Activated naive CD4-positive, alpha-beta T cell treated with anti-CD3 and anti-CD28 coated beads, Interleukin-2, amount 10 ng/mL, durations not matched to agents 7 days and 5 days (primary cell): ENCODE results near the gene IL17C.

ENCODE experiments used
- CTCF ChIA-PET: fragments of 350-600 bp; sonication (Branson Sonifier 250); formaldehyde crosslinking; loops from one replicate; lab custom pipeline; 2021; ENCODE audit warnings: antibody characterized with exemption; lab: Charles Lee
- DNase-seq: peaks from one replicate; pipeline ENCODE4 v3.0.0-alpha.2; 2020
- H3K27ac Mint-ChIP-seq: one replicate; pipeline ENCODE4 v1.8.0; 2021; ENCODE audit warnings: mild to moderate bottlenecking, moderate library complexity, mixed read lengths
- H3K27me3 Mint-ChIP-seq: one replicate; pipeline ENCODE4 v1.8.0; 2021; ENCODE audit warnings: mild to moderate bottlenecking, mixed read lengths
- H3K36me3 Mint-ChIP-seq: one replicate; pipeline ENCODE4 v1.8.0; 2021; ENCODE audit warnings: mixed read lengths
- H3K4me1 Mint-ChIP-seq: one replicate; pipeline ENCODE4 v1.8.0; 2021; ENCODE audit warnings: mixed read lengths
- H3K4me3 Mint-ChIP-seq: one replicate; pipeline ENCODE4 v1.8.0; 2021; ENCODE audit warnings: mild to moderate bottlenecking, moderate library complexity, mixed read lengths
- H3K9me3 Mint-ChIP-seq: one replicate; pipeline ENCODE4 v1.8.0; 2021; ENCODE audit warnings: mixed read lengths

Gene IL17C, protein sequence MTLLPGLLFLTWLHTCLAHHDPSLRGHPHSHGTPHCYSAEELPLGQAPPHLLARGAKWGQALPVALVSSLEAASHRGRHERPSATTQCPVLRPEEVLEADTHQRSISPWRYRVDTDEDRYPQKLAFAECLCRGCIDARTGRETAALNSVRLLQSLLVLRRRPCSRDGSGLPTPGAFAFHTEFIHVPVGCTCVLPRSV

DNA sequence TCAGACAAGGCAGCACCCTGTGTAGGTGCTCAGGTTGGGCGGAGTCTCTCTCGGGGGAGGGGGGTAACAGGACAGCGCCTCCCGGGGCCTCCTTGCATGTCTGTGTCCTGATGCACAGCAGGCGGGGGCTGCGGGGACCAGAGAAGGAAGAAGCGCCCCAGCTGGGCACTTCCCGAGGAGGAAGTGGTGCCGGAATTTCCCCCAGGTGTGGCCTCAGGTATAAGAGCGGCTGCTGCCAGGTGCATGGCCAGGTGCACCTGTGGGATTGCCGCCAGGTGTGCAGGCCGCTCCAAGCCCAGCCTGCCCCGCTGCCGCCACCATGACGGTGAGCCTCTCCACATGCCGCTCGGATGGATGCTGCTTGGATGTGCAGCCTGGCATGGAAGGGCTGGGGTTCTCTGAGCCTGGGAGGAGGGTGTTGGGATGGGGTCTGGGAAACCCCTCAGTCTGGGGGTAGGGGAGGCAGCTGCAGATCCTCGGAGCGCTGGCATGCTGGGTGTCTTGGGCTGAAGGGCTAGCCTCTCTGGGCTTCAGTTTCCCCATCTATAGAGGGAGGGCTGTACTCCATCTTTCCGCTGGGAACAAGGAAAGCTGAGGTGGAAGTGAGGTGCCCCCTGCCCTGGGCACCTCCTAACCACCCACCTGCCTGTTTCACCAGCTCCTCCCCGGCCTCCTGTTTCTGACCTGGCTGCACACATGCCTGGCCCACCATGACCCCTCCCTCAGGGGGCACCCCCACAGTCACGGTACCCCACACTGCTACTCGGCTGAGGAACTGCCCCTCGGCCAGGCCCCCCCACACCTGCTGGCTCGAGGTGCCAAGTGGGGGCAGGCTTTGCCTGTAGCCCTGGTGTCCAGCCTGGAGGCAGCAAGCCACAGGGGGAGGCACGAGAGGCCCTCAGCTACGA, at the start of gene IL17C:
Gene IL17C (plus strand): TSS at position 250 of the 908 bp plus-strand sequence. CDS start 70 bp downstream, at position 320.
- Mint-ChIP-seq H3K36me3 (peaks cover 11% of the 10 kb centered on the region), H3K4me3 (no peak within 1 kb of the TSS), H3K4me1 (peaks cover 54% of the 10 kb centered on the region), H3K27me3 (peaks cover 72% of the 10 kb centered on the region), H3K9me3 (peaks cover 1% of the 10 kb centered on the region), H3K27ac (peak within 1 kb of the TSS; percentile 78)
- CTCF ChIA-PET: no interaction called here
- DNase-seq: peak; percentile 48

DNA sequence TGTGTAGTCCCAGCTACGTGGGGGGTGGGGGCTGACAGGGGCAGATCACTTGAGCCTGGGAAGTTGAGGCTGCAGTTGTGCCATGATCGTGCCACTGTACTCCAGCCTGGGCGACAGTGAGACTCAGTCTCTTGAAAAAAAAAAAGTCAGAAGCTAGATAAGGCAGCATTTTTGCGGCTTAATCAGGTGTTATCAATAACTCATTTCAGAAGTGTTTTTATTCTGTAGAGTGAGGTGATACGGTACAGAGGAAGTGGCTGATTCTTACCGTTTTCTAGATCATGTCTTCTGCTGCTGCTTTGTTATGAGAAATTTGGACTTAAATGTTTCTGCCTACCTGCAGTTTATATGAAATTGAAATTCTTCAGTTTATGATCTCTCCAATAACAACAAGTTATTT, 49.6 kb upstream of the IL17C start:
- peaks cover 47% of the 10 kb centered on the region for H3K36me3 Mint-ChIP-seq
- no peak for DNase-seq
- H3K4me1 Mint-ChIP-seq: peaks cover 19% of the 10 kb centered on the region
- no peaks in the 10 kb centered on the region for H3K27me3 Mint-ChIP-seq
- no peak overlapping the region for H3K4me3 Mint-ChIP-seq
- H3K27ac Mint-ChIP-seq: peak overlapping the region; percentile 75
- CTCF ChIA-PET: interaction anchor here (0.6 kb wide), 1 partner anchor 578 kb away, joined by 4 read pairs; no protein-coding TSS in a partner anchor
- no peaks in the 10 kb centered on the region for H3K9me3 Mint-ChIP-seq

- peaks cover 48% of the 10 kb centered on the region for H3K36me3 Mint-ChIP-seq
Observed at GRCh38 chr16:88589441-88589840, 48.9 kb upstream of the IL17C start.

GRCh38 chr16:88591577-88592021, 46.8 kb upstream of the IL17C start:
- no peak overlapping the region for H3K27ac Mint-ChIP-seq
- H3K4me1 Mint-ChIP-seq: peaks cover 16% of the 10 kb centered on the region
- H3K27me3 Mint-ChIP-seq: no peaks in the 10 kb centered on the region
- H3K36me3 Mint-ChIP-seq: peaks cover 47% of the 10 kb centered on the region
- DNase-seq: no peak
- H3K9me3 Mint-ChIP-seq: no peaks in the 10 kb centered on the region
- H3K4me3 Mint-ChIP-seq: no peak overlapping the region
- CTCF ChIA-PET: no interaction called here

More at GRCh38 chr16:88589441-88589840, 48.9 kb upstream of the IL17C start:
- no peaks in the 10 kb centered on the region for H3K9me3 Mint-ChIP-seq
- H3K27ac Mint-ChIP-seq: peak overlapping the region; percentile 44
- peaks cover 19% of the 10 kb centered on the region for H3K4me1 Mint-ChIP-seq
- no peak overlapping the region for H3K4me3 Mint-ChIP-seq
- no peaks in the 10 kb centered on the region for H3K27me3 Mint-ChIP-seq
- DNase-seq: no peak
- CTCF ChIA-PET: no interaction called here

GRCh38 chr16:88593061-88593460, 45.3 kb upstream of the IL17C start:
- no peak for DNase-seq
- Mint-ChIP-seq H3K9me3 (no peaks in the 10 kb centered on the region), H3K36me3 (peaks cover 33% of the 10 kb centered on the region), H3K4me3 (no peak overlapping the region), H3K4me1 (peaks cover 12% of the 10 kb centered on the region), H3K27ac (peak overlapping the region; percentile 10), H3K27me3 (no peaks in the 10 kb centered on the region)
- CTCF ChIA-PET: no interaction called here

- DNase-seq: no peak
- peaks cover 8% of the 10 kb centered on the region for H3K4me1 Mint-ChIP-seq
- H3K9me3 Mint-ChIP-seq: no peaks in the 10 kb centered on the region
- H3K27ac Mint-ChIP-seq: peak overlapping the region; percentile 10
- no peak overlapping the region for H3K4me3 Mint-ChIP-seq
- H3K27me3 Mint-ChIP-seq: no peaks in the 10 kb centered on the region
- CTCF ChIA-PET: no interaction called here
- H3K36me3 Mint-ChIP-seq: peaks cover 29% of the 10 kb centered on the region
Observed at GRCh38 chr16:88593489-88593888, 44.9 kb upstream of the IL17C start.

DNA sequence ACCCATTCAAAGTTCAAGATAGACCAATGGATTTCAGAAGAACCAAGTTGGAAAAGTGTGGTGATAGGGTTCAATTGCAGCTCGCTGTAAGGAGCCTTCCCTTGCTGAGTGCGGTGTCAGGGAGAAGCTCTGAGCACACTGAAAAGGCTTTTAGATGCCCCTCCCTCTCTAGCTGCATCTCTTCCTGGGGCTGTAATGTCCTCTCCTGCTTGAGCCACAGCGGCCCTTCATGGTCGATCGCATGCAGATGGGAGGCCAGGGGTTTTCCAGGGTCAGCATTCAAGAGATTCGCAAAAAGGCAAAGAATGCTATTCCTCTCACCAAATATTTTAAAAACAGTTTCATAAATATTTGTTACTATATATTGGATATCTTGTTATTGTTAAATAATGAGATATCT, 44.5 kb upstream of the IL17C start:
- Mint-ChIP-seq H3K27ac (no peak overlapping the region), H3K36me3 (peaks cover 27% of the 10 kb centered on the region), H3K27me3 (no peaks in the 10 kb centered on the region), H3K4me3 (no peak overlapping the region), H3K9me3 (no peaks in the 10 kb centered on the region), H3K4me1 (peaks cover 6% of the 10 kb centered on the region)
- DNase-seq: no peak
- CTCF ChIA-PET: no interaction called here

- no peaks in the 10 kb centered on the region for H3K27me3 Mint-ChIP-seq
- H3K36me3 Mint-ChIP-seq: peaks cover 26% of the 10 kb centered on the region
- no peaks in the 10 kb centered on the region for H3K4me1 Mint-ChIP-seq
- no peak for DNase-seq
- H3K9me3 Mint-ChIP-seq: no peaks in the 10 kb centered on the region
- no peak overlapping the region for H3K27ac Mint-ChIP-seq
- H3K4me3 Mint-ChIP-seq: no peak overlapping the region
- CTCF ChIA-PET: no interaction called here
Observed at GRCh38 chr16:88595101-88595500, 43.3 kb upstream of the IL17C start.

DNA sequence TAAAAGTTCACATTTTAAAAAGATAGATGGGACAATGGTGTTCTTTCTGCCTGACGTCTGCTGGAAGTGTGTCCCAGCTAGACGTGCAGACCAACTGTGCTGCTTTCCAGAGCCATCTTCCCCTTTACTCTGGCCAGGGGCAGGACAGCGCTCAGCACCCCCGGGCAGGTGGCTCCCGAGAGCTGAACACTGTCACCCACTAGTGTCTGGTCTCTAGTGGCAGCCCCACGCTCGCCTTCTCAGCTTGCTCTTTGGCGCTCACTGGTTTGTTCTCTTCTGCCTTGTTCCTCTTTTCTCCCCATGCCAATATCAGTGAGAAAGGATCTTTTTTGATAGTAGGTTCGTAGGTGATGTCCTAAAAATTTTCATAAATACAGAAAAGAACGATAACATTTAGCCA, 42.5 kb upstream of the IL17C start:
- no peak overlapping the region for H3K4me3 Mint-ChIP-seq
- CTCF ChIA-PET: no interaction called here
- H3K4me1 Mint-ChIP-seq: no peaks in the 10 kb centered on the region
- DNase-seq: no peak
- peaks cover 28% of the 10 kb centered on the region for H3K36me3 Mint-ChIP-seq
- H3K27me3 Mint-ChIP-seq: no peaks in the 10 kb centered on the region
- no peaks in the 10 kb centered on the region for H3K9me3 Mint-ChIP-seq
- no peak overlapping the region for H3K27ac Mint-ChIP-seq

DNA sequence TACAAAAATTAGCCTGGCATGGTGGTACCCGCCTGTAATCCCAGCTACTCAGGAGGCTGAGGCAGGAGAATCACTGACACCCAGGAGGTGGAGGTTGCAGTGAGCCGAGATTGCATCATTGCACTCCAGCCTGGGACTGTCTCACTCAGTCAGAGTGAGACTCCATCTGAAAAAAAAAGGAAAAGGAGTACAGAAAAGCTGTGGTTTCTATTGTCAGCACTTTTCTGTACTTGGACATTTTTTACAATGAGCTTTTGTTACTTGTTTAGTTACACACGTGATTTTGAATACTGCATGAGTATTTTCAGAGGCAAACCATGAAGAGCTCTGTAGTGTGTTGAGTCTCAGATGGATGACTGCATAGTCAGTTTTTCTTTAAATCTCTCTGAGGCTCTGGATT, 41.9 kb upstream of the IL17C start:
- no peak for DNase-seq
- Mint-ChIP-seq H3K9me3 (no peaks in the 10 kb centered on the region), H3K27me3 (no peaks in the 10 kb centered on the region), H3K4me1 (no peaks in the 10 kb centered on the region), H3K27ac (no peak overlapping the region), H3K36me3 (peaks cover 31% of the 10 kb centered on the region), H3K4me3 (no peak overlapping the region)
- CTCF ChIA-PET: no interaction called here

DNA sequence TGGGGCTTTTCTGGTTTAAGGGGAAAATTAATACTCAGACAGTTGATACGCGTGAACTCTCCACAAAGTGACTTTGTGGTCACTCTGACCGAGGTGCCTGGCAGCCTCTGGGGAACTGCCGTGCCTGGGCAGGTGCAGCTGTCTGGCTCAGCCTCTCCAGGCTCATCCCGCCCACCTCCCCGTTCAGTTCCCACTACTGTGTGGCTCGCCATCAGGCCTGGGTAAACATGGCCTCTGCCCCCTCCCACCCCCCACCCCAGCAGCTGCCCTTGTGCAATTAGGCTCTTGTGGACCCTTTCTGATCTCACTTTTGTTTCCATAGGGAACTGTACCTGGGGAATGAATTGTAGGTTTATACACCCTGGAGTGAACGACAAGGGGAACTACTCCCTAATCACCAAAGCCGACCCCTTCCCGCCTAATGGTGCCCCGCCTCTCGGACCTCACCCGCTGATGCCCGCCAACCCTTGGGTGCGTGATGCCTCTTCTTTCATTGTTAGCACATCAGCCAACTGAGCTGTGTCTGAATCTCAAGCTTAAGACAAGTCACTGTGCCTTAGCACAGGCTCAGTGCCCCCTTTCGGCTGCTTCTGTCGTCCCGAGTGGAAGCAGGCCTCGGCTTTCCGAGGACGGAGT, 40.4 kb upstream of the IL17C start:
- Mint-ChIP-seq H3K36me3 (peaks cover 30% of the 10 kb centered on the region), H3K27me3 (no peaks in the 10 kb centered on the region), H3K4me3 (no peak overlapping the region), H3K9me3 (no peaks in the 10 kb centered on the region), H3K4me1 (no peaks in the 10 kb centered on the region), H3K27ac (no peak overlapping the region)
- CTCF ChIA-PET: interaction anchor here (0.7 kb wide), 1 partner anchor 94 kb away, joined by 3 read pairs; no protein-coding TSS in a partner anchor
- no peak for DNase-seq

- Mint-ChIP-seq H3K27ac (peak overlapping the region; percentile 56), H3K4me1 (no peaks in the 10 kb centered on the region), H3K36me3 (peaks cover 29% of the 10 kb centered on the region), H3K27me3 (no peaks in the 10 kb centered on the region), H3K9me3 (no peaks in the 10 kb centered on the region), H3K4me3 (no peak overlapping the region)
- DNase-seq: no peak
- CTCF ChIA-PET: no interaction called here
Observed at GRCh38 chr16:88599092-88599733, 39.2 kb upstream of the IL17C start.

GRCh38 chr16:88599825-88600538, 38.4 kb upstream of the IL17C start:
- H3K9me3 Mint-ChIP-seq: no peaks in the 10 kb centered on the region
- H3K4me3 Mint-ChIP-seq: no peak overlapping the region
- peaks cover 27% of the 10 kb centered on the region for H3K36me3 Mint-ChIP-seq

More at GRCh38 chr16:88599825-88600538, 38.4 kb upstream of the IL17C start:
- H3K27me3 Mint-ChIP-seq: no peaks in the 10 kb centered on the region
- CTCF ChIA-PET: no interaction called here
- H3K27ac Mint-ChIP-seq: no peak overlapping the region
- no peak for DNase-seq
- no peaks in the 10 kb centered on the region for H3K4me1 Mint-ChIP-seq
